ENCODE measurements around the gene EDEM3.
"Not testable (repeated sequence)": the region's sequence is repeated elsewhere in the genome, so short reads cannot be mapped to it uniquely, and the experiment has no call there.

EDEM3 gene

GRCh38 chr1:184790642-184791549 is 36.2 kb upstream of the EDEM3 start:
- Histone ChIP-seq H3K36me3 (ENCODE audit: control insufficient read depth in 5 of 5, insufficient read depth in 5 of 5, low read length in 5 of 5) (peaks cover 0 to 3% (median 0%) of the 10 kb centered on the region in 5 donors), H3K4me1 (ENCODE audit: control insufficient read depth in 5 of 5, insufficient read depth in 5 of 5, low read length in 5 of 5) (peaks cover 2 to 42% (median 33%) of the 10 kb centered on the region in 5 donors), H3K27ac (ENCODE audit: low read depth, low read length) (peak overlapping the region; percentile 88), H3K9ac (ENCODE audit: low read length in 5 of 5) (no peak overlapping the region), H3K4me3 (ENCODE audit: low read depth in 1 of 5, low read length in 5 of 5) (no peak overlapping the region), H3K27me3 (ENCODE audit: control insufficient read depth in 5 of 5, insufficient read depth in 4 of 5, low read length in 5 of 5) (no peaks in the 10 kb centered on the region), H3K9me3 (ENCODE audit: control insufficient read depth in 5 of 5, low read length in 5 of 5) (no peaks in the 10 kb centered on the region)

- no peaks in the 10 kb centered on the region for H3K36me3 ChIP-seq (ENCODE audit: control insufficient read depth in 5 of 5, insufficient read depth in 5 of 5, low read length in 5 of 5)
- peaks cover 2 to 42% (median 33%) of the 10 kb centered on the region in 5 donors for H3K4me1 ChIP-seq (ENCODE audit: control insufficient read depth in 5 of 5, insufficient read depth in 5 of 5, low read length in 5 of 5)
- H3K4me3 ChIP-seq (ENCODE audit: low read depth in 1 of 5, low read length in 5 of 5) = no peak overlapping the region
- H3K9me3 ChIP-seq (ENCODE audit: control insufficient read depth in 5 of 5, low read length in 5 of 5) = no peaks in the 10 kb centered on the region
- H3K27me3 ChIP-seq (ENCODE audit: control insufficient read depth in 5 of 5, insufficient read depth in 4 of 5, low read length in 5 of 5) = no peaks in the 10 kb centered on the region
- H3K27ac ChIP-seq (ENCODE audit: low read depth, low read length) = no peak overlapping the region
- no peak overlapping the region for H3K9ac ChIP-seq (ENCODE audit: low read length in 5 of 5)
These were observed 35.2 kb upstream of the EDEM3 start for GRCh38 chr1:184789884-184790283.

GRCh38 chr1:184788970-184789369 is 34.3 kb upstream of the EDEM3 start:
- Histone ChIP-seq H3K27me3 (ENCODE audit: control insufficient read depth in 5 of 5, insufficient read depth in 4 of 5, low read length in 5 of 5) (no peaks in the 10 kb centered on the region), H3K27ac (ENCODE audit: low read depth, low read length) (no peak overlapping the region), H3K9me3 (ENCODE audit: control insufficient read depth in 5 of 5, low read length in 5 of 5) (peaks cover 0 to 3% (median under 1%) of the 10 kb centered on the region in 5 donors), H3K4me3 (ENCODE audit: low read depth in 1 of 5, low read length in 5 of 5) (no peak overlapping the region), H3K9ac (ENCODE audit: low read length in 5 of 5) (no peak overlapping the region), H3K36me3 (ENCODE audit: control insufficient read depth in 5 of 5, insufficient read depth in 5 of 5, low read length in 5 of 5) (no peaks in the 10 kb centered on the region), H3K4me1 (ENCODE audit: control insufficient read depth in 5 of 5, insufficient read depth in 5 of 5, low read length in 5 of 5) (peaks cover 2 to 42% (median 33%) of the 10 kb centered on the region in 5 donors)

- H3K4me3 ChIP-seq (ENCODE audit: low read depth in 1 of 5, low read length in 5 of 5) = no peak overlapping the region
- peaks cover 0 to 17% (median 9%) of the 10 kb centered on the region in 5 donors for H3K4me1 ChIP-seq (ENCODE audit: control insufficient read depth in 5 of 5, insufficient read depth in 5 of 5, low read length in 5 of 5)
These were observed 30.9 kb upstream of the EDEM3 start for GRCh38 chr1:184785529-184785928.

GRCh38 chr1:184783723-184784122 is 29.1 kb upstream of the EDEM3 start:
- H3K4me3 ChIP-seq (ENCODE audit: low read depth in 1 of 5, low read length in 5 of 5); H3K9me3 ChIP-seq (ENCODE audit: control insufficient read depth in 5 of 5, low read length in 5 of 5); H3K27ac ChIP-seq (ENCODE audit: low read depth, low read length); H3K27me3 ChIP-seq (ENCODE audit: control insufficient read depth in 5 of 5, insufficient read depth in 4 of 5, low read length in 5 of 5); H3K4me1 ChIP-seq (ENCODE audit: control insufficient read depth in 5 of 5, insufficient read depth in 5 of 5, low read length in 5 of 5); H3K36me3 ChIP-seq (ENCODE audit: control insufficient read depth in 5 of 5, insufficient read depth in 5 of 5, low read length in 5 of 5); H3K9ac ChIP-seq (ENCODE audit: low read length in 5 of 5): not testable (repeated sequence)

More at GRCh38 chr1:184785529-184785928, 30.9 kb upstream of the EDEM3 start:
- H3K9me3 ChIP-seq (ENCODE audit: control insufficient read depth in 5 of 5, low read length in 5 of 5) = peaks cover 0 to 6% (median 3%) of the 10 kb centered on the region in 5 donors
- H3K36me3 ChIP-seq (ENCODE audit: control insufficient read depth in 5 of 5, insufficient read depth in 5 of 5, low read length in 5 of 5) = no peaks in the 10 kb centered on the region
- H3K27ac ChIP-seq (ENCODE audit: low read depth, low read length) = no peak overlapping the region
- H3K9ac ChIP-seq (ENCODE audit: low read length in 5 of 5) = no peak overlapping the region
- H3K27me3 ChIP-seq (ENCODE audit: control insufficient read depth in 5 of 5, insufficient read depth in 4 of 5, low read length in 5 of 5) = no peaks in the 10 kb centered on the region

- Histone ChIP-seq H3K36me3 (ENCODE audit: control insufficient read depth in 5 of 5, insufficient read depth in 5 of 5, low read length in 5 of 5) (no peaks in the 10 kb centered on the region), H3K27me3 (ENCODE audit: control insufficient read depth in 5 of 5, insufficient read depth in 4 of 5, low read length in 5 of 5) (no peaks in the 10 kb centered on the region), H3K9ac (ENCODE audit: low read length in 5 of 5) (no peak overlapping the region), H3K4me3 (ENCODE audit: low read depth in 1 of 5, low read length in 5 of 5) (no peak overlapping the region), H3K4me1 (ENCODE audit: control insufficient read depth in 5 of 5, insufficient read depth in 5 of 5, low read length in 5 of 5) (no peaks in the 10 kb centered on the region), H3K27ac (ENCODE audit: low read depth, low read length) (no peak overlapping the region), H3K9me3 (ENCODE audit: control insufficient read depth in 5 of 5, low read length in 5 of 5) (peaks cover 0 to 6% (median 3%) of the 10 kb centered on the region in 5 donors)
These were observed 27.3 kb upstream of the EDEM3 start for GRCh38 chr1:184781941-184782340.

GRCh38 chr1:184775885-184776284 is 21.2 kb upstream of the EDEM3 start:
- Histone ChIP-seq H3K4me3 (ENCODE audit: low read depth in 1 of 5, low read length in 5 of 5) (no peak overlapping the region), H3K9me3 (ENCODE audit: control insufficient read depth in 5 of 5, low read length in 5 of 5) (no peaks in the 10 kb centered on the region), H3K27me3 (ENCODE audit: control insufficient read depth in 5 of 5, insufficient read depth in 4 of 5, low read length in 5 of 5) (no peaks in the 10 kb centered on the region), H3K4me1 (ENCODE audit: control insufficient read depth in 5 of 5, insufficient read depth in 5 of 5, low read length in 5 of 5) (no peaks in the 10 kb centered on the region), H3K27ac (ENCODE audit: low read depth, low read length) (no peak overlapping the region), H3K9ac (ENCODE audit: low read length in 5 of 5) (no peak overlapping the region), H3K36me3 (ENCODE audit: control insufficient read depth in 5 of 5, insufficient read depth in 5 of 5, low read length in 5 of 5) (no peaks in the 10 kb centered on the region)

- Histone ChIP-seq H3K9me3 (ENCODE audit: control insufficient read depth in 5 of 5, low read length in 5 of 5) (no peaks in the 10 kb centered on the region), H3K36me3 (ENCODE audit: control insufficient read depth in 5 of 5, insufficient read depth in 5 of 5, low read length in 5 of 5) (no peaks in the 10 kb centered on the region), H3K4me3 (ENCODE audit: low read depth in 1 of 5, low read length in 5 of 5) (no peak overlapping the region), H3K27ac (ENCODE audit: low read depth, low read length) (no peak overlapping the region), H3K27me3 (ENCODE audit: control insufficient read depth in 5 of 5, insufficient read depth in 4 of 5, low read length in 5 of 5) (no peaks in the 10 kb centered on the region), H3K4me1 (ENCODE audit: control insufficient read depth in 5 of 5, insufficient read depth in 5 of 5, low read length in 5 of 5) (no peaks in the 10 kb centered on the region), H3K9ac (ENCODE audit: low read length in 5 of 5) (no peak overlapping the region)
These were observed 20.7 kb upstream of the EDEM3 start for GRCh38 chr1:184775329-184775728.

GRCh38 chr1:184773762-184774320 is 19.2 kb upstream of the EDEM3 start:
- H3K36me3 ChIP-seq (ENCODE audit: control insufficient read depth in 5 of 5, insufficient read depth in 5 of 5, low read length in 5 of 5) = no peaks in the 10 kb centered on the region
- H3K9ac ChIP-seq (ENCODE audit: low read length in 5 of 5) = no peak overlapping the region
- H3K9me3 ChIP-seq (ENCODE audit: control insufficient read depth in 5 of 5, low read length in 5 of 5) = no peaks in the 10 kb centered on the region
- no peak overlapping the region for H3K4me3 ChIP-seq (ENCODE audit: low read depth in 1 of 5, low read length in 5 of 5)
- H3K27me3 ChIP-seq (ENCODE audit: control insufficient read depth in 5 of 5, insufficient read depth in 4 of 5, low read length in 5 of 5) = no peaks in the 10 kb centered on the region
- H3K27ac ChIP-seq (ENCODE audit: low read depth, low read length) = no peak overlapping the region
- no peaks in the 10 kb centered on the region for H3K4me1 ChIP-seq (ENCODE audit: control insufficient read depth in 5 of 5, insufficient read depth in 5 of 5, low read length in 5 of 5)

- no peak overlapping the region for H3K9ac ChIP-seq (ENCODE audit: low read length in 5 of 5)
- no peaks in the 10 kb centered on the region for H3K27me3 ChIP-seq (ENCODE audit: control insufficient read depth in 5 of 5, insufficient read depth in 4 of 5, low read length in 5 of 5)
- H3K9me3 ChIP-seq (ENCODE audit: control insufficient read depth in 5 of 5, low read length in 5 of 5) = no peaks in the 10 kb centered on the region
- H3K4me1 ChIP-seq (ENCODE audit: control insufficient read depth in 5 of 5, insufficient read depth in 5 of 5, low read length in 5 of 5) = no peaks in the 10 kb centered on the region
- no peak overlapping the region for H3K27ac ChIP-seq (ENCODE audit: low read depth, low read length)
- H3K36me3 ChIP-seq (ENCODE audit: control insufficient read depth in 5 of 5, insufficient read depth in 5 of 5, low read length in 5 of 5) = no peaks in the 10 kb centered on the region
- no peak overlapping the region for H3K4me3 ChIP-seq (ENCODE audit: low read depth in 1 of 5, low read length in 5 of 5)
These were observed 16.6 kb upstream of the EDEM3 start for GRCh38 chr1:184771190-184771691.
